HG02571 (cell line): ENCODE measurements around the gene C19orf81.

ENCODE experiments used
- ATAC-seq: cut with Tn5 transposase; IDR thresholded peaks from one replicate; pipeline ENCODE4 v1.9.1; 2021; ENCODE audit warnings: mild to moderate bottlenecking, moderate library complexity; ENCODE audit not compliant: unreplicated experiment

C19orf81 gene

DNA sequence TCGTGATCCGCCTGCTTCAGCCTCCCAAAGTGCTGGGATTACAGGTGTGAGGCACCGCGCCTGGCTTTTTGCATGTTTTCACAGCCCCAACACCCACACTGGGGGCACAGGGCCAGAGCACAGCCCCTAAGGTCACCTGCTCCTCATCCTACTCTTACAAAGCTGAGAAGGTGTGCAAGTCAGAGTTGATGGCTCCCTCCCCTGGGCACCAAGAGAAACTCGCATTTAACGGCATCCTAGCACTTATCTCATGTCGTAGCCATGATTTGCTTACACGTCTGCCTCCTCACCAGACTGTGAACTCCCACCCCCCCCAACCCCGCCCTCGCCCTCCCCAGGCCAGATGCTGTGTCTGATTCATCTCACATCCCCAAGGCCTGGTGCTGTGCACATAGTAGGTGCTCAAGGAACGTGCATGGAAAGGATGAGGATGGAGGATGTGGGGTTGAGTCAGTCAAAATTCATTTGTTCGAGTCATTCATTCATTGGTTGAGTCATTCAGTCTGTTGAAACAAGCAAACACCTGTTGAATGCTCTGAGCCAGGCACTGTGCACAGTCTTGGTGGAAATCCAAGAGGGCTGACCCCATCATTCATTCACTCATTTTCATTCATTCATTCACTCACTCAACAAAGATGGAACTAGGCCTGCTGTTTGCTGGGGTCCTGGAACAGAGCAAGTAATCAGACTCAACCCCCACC is 59.1 kb downstream of the C19orf81 start:
- no peak for ATAC-seq
